ENCODE data around the gene CFAP221.

The CFAP221 gene

GRCh38 chr2:119691189-119691588 lies 146.9 kb downstream of the CFAP221 start:
- DNase-seq, result no peak
- Histone ChIP-seq H3K4me1 (ENCODE audit: low read length) (no peaks in the 10 kb centered on the region), H3K9ac (ENCODE audit: low read length) (no peak overlapping the region), H3K27ac (ENCODE audit: low read length) (no peak overlapping the region), H2AFZ (ENCODE audit: low read length) (no peak overlapping the region), H3K9me3 (replicated peaks; ENCODE audit: insufficient read depth, low read length) (no peaks in the 10 kb centered on the region), H3K36me3 (replicated peaks; ENCODE audit: insufficient read depth, low read length) (no peaks in the 10 kb centered on the region), H3K79me2 (ENCODE audit: low read length) (no peaks in the 10 kb centered on the region), H4K20me1 (ENCODE audit: insufficient read depth, low read length) (no peaks in the 10 kb centered on the region), H3F3A (ENCODE audit: insufficient read depth, low read length) (no peaks in the 10 kb centered on the region), H3K27me3 (replicated peaks; ENCODE audit: insufficient read depth, low read length) (no peaks in the 10 kb centered on the region), H3K4me2 (ENCODE audit: low read depth, low read length) (no peak overlapping the region), H3K4me3 (ENCODE audit: low read length) (no peak overlapping the region), H3K9me2 (replicated peaks; ENCODE audit: insufficient read depth, low read length) (no peaks in the 10 kb centered on the region)
- TF ChIP-seq CTCF (IDR thresholded peaks at IDR 0.05; ENCODE audit: low read length) (no peak), EZH2phosphoT487 (IDR thresholded peaks at IDR 0.05; ENCODE audit: low read length) (no peak), EZH2 (optimal IDR thresholded peaks at IDR 0.05; ENCODE audit: low read depth, low read length) (no peak)

GRCh38 chr2:119691651-119692245 lies 147.5 kb downstream of the CFAP221 start:
- no peak overlapping the region for H3K4me3 ChIP-seq (ENCODE audit: low read length)
- H3K27ac ChIP-seq (ENCODE audit: low read length), result no peak overlapping the region
- no peaks in the 10 kb centered on the region for H3K9me2 ChIP-seq (replicated peaks; ENCODE audit: insufficient read depth, low read length)
- no peak overlapping the region for H2AFZ ChIP-seq (ENCODE audit: low read length)
- TF ChIP-seq CTCF (IDR thresholded peaks at IDR 0.05; ENCODE audit: low read length), result no peak
- TF ChIP-seq EZH2phosphoT487 (IDR thresholded peaks at IDR 0.05; ENCODE audit: low read length), result no peak
- no peak for TF ChIP-seq EZH2 (optimal IDR thresholded peaks at IDR 0.05; ENCODE audit: low read depth, low read length)
- H3K9me3 ChIP-seq (replicated peaks; ENCODE audit: insufficient read depth, low read length), result no peaks in the 10 kb centered on the region
- H3K36me3 ChIP-seq (replicated peaks; ENCODE audit: insufficient read depth, low read length), result no peaks in the 10 kb centered on the region
- no peak for DNase-seq
- no peaks in the 10 kb centered on the region for H3F3A ChIP-seq (ENCODE audit: insufficient read depth, low read length)
- no peaks in the 10 kb centered on the region for H3K27me3 ChIP-seq (replicated peaks; ENCODE audit: insufficient read depth, low read length)
- no peaks in the 10 kb centered on the region for H3K79me2 ChIP-seq (ENCODE audit: low read length)
- H3K4me2 ChIP-seq (ENCODE audit: low read depth, low read length), result no peak overlapping the region
- H4K20me1 ChIP-seq (ENCODE audit: insufficient read depth, low read length), result no peaks in the 10 kb centered on the region
- H3K9ac ChIP-seq (ENCODE audit: low read length), result no peak overlapping the region
- peaks cover 3% of the 10 kb centered on the region for H3K4me1 ChIP-seq (ENCODE audit: low read length)

GRCh38 chr2:119692310-119692709 lies 148.1 kb downstream of the CFAP221 start:
- no peaks in the 10 kb centered on the region for H3K9me3 ChIP-seq (replicated peaks; ENCODE audit: insufficient read depth, low read length)
- H3K4me3 ChIP-seq (ENCODE audit: low read length), result no peak overlapping the region
- H3K36me3 ChIP-seq (replicated peaks; ENCODE audit: insufficient read depth, low read length), result no peaks in the 10 kb centered on the region
- H4K20me1 ChIP-seq (ENCODE audit: insufficient read depth, low read length), result no peaks in the 10 kb centered on the region
- no peaks in the 10 kb centered on the region for H3K27me3 ChIP-seq (replicated peaks; ENCODE audit: insufficient read depth, low read length)
- TF ChIP-seq EZH2 (optimal IDR thresholded peaks at IDR 0.05; ENCODE audit: low read depth, low read length) (no peak), EZH2phosphoT487 (IDR thresholded peaks at IDR 0.05; ENCODE audit: low read length) (no peak), CTCF (IDR thresholded peaks at IDR 0.05; ENCODE audit: low read length) (no peak)
- no peak overlapping the region for H3K4me2 ChIP-seq (ENCODE audit: low read depth, low read length)
- no peak overlapping the region for H3K27ac ChIP-seq (ENCODE audit: low read length)
- peaks cover 9% of the 10 kb centered on the region for H3K4me1 ChIP-seq (ENCODE audit: low read length)
- no peaks in the 10 kb centered on the region for H3K79me2 ChIP-seq (ENCODE audit: low read length)
- no peak overlapping the region for H2AFZ ChIP-seq (ENCODE audit: low read length)
- H3K9ac ChIP-seq (ENCODE audit: low read length), result no peak overlapping the region
- peaks cover 2% of the 10 kb centered on the region; the same call in 1 of the 2 replicates for H3F3A ChIP-seq (ENCODE audit: insufficient read depth, low read length)
- no peak for DNase-seq
- no peaks in the 10 kb centered on the region for H3K9me2 ChIP-seq (replicated peaks; ENCODE audit: insufficient read depth, low read length)
